B cell (primary cell): ENCODE measurements around the gene DIPK2A. TPM values are rescaled to one million over a fixed set of nuclear protein-coding genes. Genes with fewer than 3 reads are reported as not detected.

Source experiments
- ATAC-seq: fragments of 200-7000 bp; cut with Tn5 transposase; one replicate; pipeline ENCODE4 v1.10.0; 2021; ENCODE audit warnings: low read depth, mild to moderate bottlenecking, moderate number of reproducible peaks, moderate library complexity
- CTCF ChIA-PET: fragments of 350-600 bp; sonication (Branson Sonifier 250); formaldehyde crosslinking; loops from one replicate; lab custom pipeline; 2021; ENCODE audit warnings: antibody characterized with exemption, inconsistent platforms; lab: Charles Lee
- POLR2A ChIA-PET: fragments of 350-600 bp; sonication (Branson Sonifier 250); formaldehyde crosslinking; loops from one replicate; lab custom pipeline; 2021; ENCODE audit warnings: antibody characterized with exemption; lab: Charles Lee
- DNase-seq: peaks from one replicate; pipeline ENCODE4 v3.0.0; 2013
- H2AFZ ChIP-seq: 2 replicates; pipeline ENCODE4 v1.6.1; 2012; ENCODE audit warnings: mild to moderate bottlenecking, low read depth, low read length; ENCODE audit not compliant: insufficient read depth, poor library complexity, severe bottlenecking
- H3K27ac ChIP-seq, 2 donors: 1 replicate in 1 of 2; 2 replicates in 1 of 2; pipeline ENCODE4 v1.5.1; 2012 to 2013; ENCODE audit warnings: low read length in 2 of 2, mild to moderate bottlenecking in 2 of 2, moderate library complexity in 1 of 2
- H3K27me3 ChIP-seq, 4 experiments: fragments of 200-600 bp in 1 of 4; sonication (generic) in 1 of 4; replicated peaks in 1 of 4; 1 replicate in 2 of 4; 2 replicates in 2 of 4; pipeline versions ENCODE4 v1.6.1 to v1.7.0; 2013 to 2016; ENCODE audit warnings: low read length in 3 of 4, mild to moderate bottlenecking in 2 of 4, mixed read lengths in 1 of 4, moderate library complexity in 1 of 4; ENCODE audit not compliant: insufficient read depth in 4 of 4, control insufficient read depth in 3 of 4; ENCODE audit errors: control extremely low read depth in 1 of 4
- H3K36me3 ChIP-seq, 2 experiments: replicated peaks in 1 of 2; 1 replicate in 1 of 2; 2 replicates in 1 of 2; pipeline versions ENCODE4 v1.6.1 to v1.7.1; 2013; ENCODE audit warnings: low read length in 1 of 2; ENCODE audit not compliant: insufficient read depth in 2 of 2, control insufficient read depth in 1 of 2; ENCODE audit errors: control extremely low read depth in 1 of 2, extremely low read depth in 1 of 2
- H3K4me1 ChIP-seq, 2 donors: fragments of 200-600 bp in 1 of 2; sonication (generic) in 1 of 2; 1 replicate in 1 of 2; 2 replicates in 1 of 2; pipeline versions ENCODE4 v1.5.1 to v1.6.1; 2013 to 2017; ENCODE audit warnings: low read length in 2 of 2; ENCODE audit not compliant: control insufficient read depth in 2 of 2, insufficient read depth in 2 of 2
- H3K4me2 ChIP-seq: replicated peaks from 2 replicates; pipeline ENCODE3; 2012; ENCODE audit warnings: mild to moderate bottlenecking, low read depth, low read length; ENCODE audit not compliant: poor library complexity, severe bottlenecking
- H3K4me3 ChIP-seq, 5 experiments: fragments of 200-600 bp in 1 of 5; sonication (generic) in 1 of 5; 1 replicate in 3 of 5; 2 replicates in 2 of 5; pipeline versions ENCODE4 v1.5.1 to v1.7.0; 2011 to 2016; ENCODE audit warnings: low read length in 4 of 5, mild to moderate bottlenecking in 4 of 5, low read depth in 2 of 5, control low read depth in 1 of 5, moderate library complexity in 1 of 5; ENCODE audit not compliant: insufficient read depth in 1 of 5; ENCODE audit errors: control extremely low read depth in 1 of 5, extremely low read depth in 1 of 5
- H3K79me2 ChIP-seq: fragments of 200-600 bp; sonication (generic); one replicate; pipeline ENCODE4 v1.6.0; 2016; ENCODE audit warnings: low read length; ENCODE audit not compliant: control insufficient read depth, insufficient read depth
- H3K9ac ChIP-seq: fragments of 200-600 bp; sonication (generic); 2 replicates; pipeline ENCODE4 v1.6.1; 2017; ENCODE audit warnings: mild to moderate bottlenecking, low read length, moderate library complexity
- H3K9me3 ChIP-seq, 3 donors: one replicate each; pipeline versions ENCODE4 v1.6.1 to v1.7.1; 2013; ENCODE audit warnings: low read length in 2 of 3; ENCODE audit not compliant: control insufficient read depth in 2 of 3, insufficient read depth in 1 of 3; ENCODE audit errors: control extremely low read depth in 1 of 3
- H4K20me1 ChIP-seq: 2 replicates; pipeline ENCODE4 v1.6.0; 2012; ENCODE audit warnings: mild to moderate bottlenecking, low read length; ENCODE audit not compliant: insufficient read depth, control insufficient read depth, poor library complexity, severe bottlenecking
- H3K27ac Mint-ChIP-seq: one replicate; pipeline ENCODE4 v1.8.0; 2021; ENCODE audit warnings: mixed read lengths
- H3K27me3 Mint-ChIP-seq: one replicate; pipeline ENCODE4 v1.8.0; 2021; ENCODE audit warnings: mixed read lengths
- H3K4me1 Mint-ChIP-seq: one replicate; pipeline ENCODE4 v1.8.0; 2021; ENCODE audit warnings: mixed read lengths
- H3K4me3 Mint-ChIP-seq: one replicate; pipeline ENCODE4 v1.8.0; 2021; ENCODE audit warnings: mixed read lengths
- H3K9me3 Mint-ChIP-seq: one replicate; pipeline ENCODE4 v1.8.0; 2022; ENCODE audit warnings: mixed read lengths; ENCODE audit not compliant: insufficient read depth
- EZH2 ChIP-seq: IDR thresholded peaks from 2 replicates; pipeline ENCODE4 v1.6.1; 2012; ENCODE audit warnings: borderline replicate concordance, low read depth, mild to moderate bottlenecking, moderate library complexity, low read length; ENCODE audit not compliant: insufficient read depth, poor library complexity, severe bottlenecking
- WGBS: methylation state at CpG from one replicate; pipeline ENCODE4 v1.1.5; 2013; ENCODE audit warnings: missing lambda C conversion rate; ENCODE audit not compliant: insufficient coverage; 5-methylcytosine and 5-hydroxymethylcytosine counted together
- intact Hi-C: fragments of 100-400 bp; cut with micrococcal nuclease; formaldehyde crosslinking; loops from one replicate; pipeline ENCODE4 v1.10.0; 2022
- polyA plus RNA-seq: library from polyadenylated mRNA; depleted of rRNA; stranded (reverse); fragments of >200 nt; gene quantifications from 2 replicates; pipeline ENCODE4 v1.2.3, GENCODE V29; 2012
- total RNA-seq, 2 donors: library from RNA; stranded (reverse); fragments of 120-200 nt in 1 of 2; gene quantifications; 1 replicate in 1 of 2; 2 replicates in 1 of 2; pipeline versions ENCODE4 v1.2.3 to v1.2.4, GENCODE V29; 2013 to 2022
- TF ChIP-seq, protein P1 (sequence below): fragments of 200-600 bp; IDR thresholded peaks from one replicate; pipeline ENCODE4 v1.8.0; 2022; ENCODE audit warnings: antibody characterized with exemption, mild to moderate bottlenecking

DIPK2A gene
- total and polyA plus RNA-seq, 2 donors (not counting 1 experiment from before 2014, with no cell fraction given): 16.3 to 55.3 TPM

GRCh38 chr3:143928541-143929255 lies 42.9 kb upstream of the DIPK2A start:
- ATAC-seq (no peak), DNase-seq (no peak)
- ChIA-PET POLR2A (no interaction called here), CTCF (interaction anchor here (1.3 kb wide), 1 partner anchor 33 kb away, joined by 9 read pairs; no protein-coding TSS in a partner anchor)
- no peak for TF ChIP-seq EZH2
- TF ChIP-seq, protein P1, sequence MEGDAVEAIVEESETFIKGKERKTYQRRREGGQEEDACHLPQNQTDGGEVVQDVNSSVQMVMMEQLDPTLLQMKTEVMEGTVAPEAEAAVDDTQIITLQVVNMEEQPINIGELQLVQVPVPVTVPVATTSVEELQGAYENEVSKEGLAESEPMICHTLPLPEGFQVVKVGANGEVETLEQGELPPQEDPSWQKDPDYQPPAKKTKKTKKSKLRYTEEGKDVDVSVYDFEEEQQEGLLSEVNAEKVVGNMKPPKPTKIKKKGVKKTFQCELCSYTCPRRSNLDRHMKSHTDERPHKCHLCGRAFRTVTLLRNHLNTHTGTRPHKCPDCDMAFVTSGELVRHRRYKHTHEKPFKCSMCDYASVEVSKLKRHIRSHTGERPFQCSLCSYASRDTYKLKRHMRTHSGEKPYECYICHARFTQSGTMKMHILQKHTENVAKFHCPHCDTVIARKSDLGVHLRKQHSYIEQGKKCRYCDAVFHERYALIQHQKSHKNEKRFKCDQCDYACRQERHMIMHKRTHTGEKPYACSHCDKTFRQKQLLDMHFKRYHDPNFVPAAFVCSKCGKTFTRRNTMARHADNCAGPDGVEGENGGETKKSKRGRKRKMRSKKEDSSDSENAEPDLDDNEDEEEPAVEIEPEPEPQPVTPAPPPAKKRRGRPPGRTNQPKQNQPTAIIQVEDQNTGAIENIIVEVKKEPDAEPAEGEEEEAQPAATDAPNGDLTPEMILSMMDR: no peak
- no peak overlapping the region for H3K27ac ChIP-seq
- no peaks in the 10 kb centered on the region for H4K20me1 ChIP-seq
- intact Hi-C loops: no loop called here
- Mint-ChIP-seq H3K9me3 (no peaks in the 10 kb centered on the region), H3K4me1 (peaks cover 45% of the 10 kb centered on the region), H3K27me3 (no peaks in the 10 kb centered on the region), H3K4me3 (no peak overlapping the region), H3K27ac (no peak overlapping the region)
- no peak overlapping the region for H2AFZ ChIP-seq
- no peak overlapping the region for H3K4me3 ChIP-seq
- H3K36me3 ChIP-seq: no peaks in the 10 kb centered on the region
- H3K9ac ChIP-seq: no peak overlapping the region
- H3K4me2 ChIP-seq: no peak overlapping the region
- WGBS: no CpG with 5 or more reads among the region's 3 CpGs
- H3K4me1 ChIP-seq: peaks cover 36 to 37% of the 10 kb centered on the region in 2 donors
- H3K9me3 ChIP-seq: no peaks in the 10 kb centered on the region
- H3K27me3 ChIP-seq: no peaks in the 10 kb centered on the region
- H3K79me2 ChIP-seq: no peaks in the 10 kb centered on the region

DNA sequence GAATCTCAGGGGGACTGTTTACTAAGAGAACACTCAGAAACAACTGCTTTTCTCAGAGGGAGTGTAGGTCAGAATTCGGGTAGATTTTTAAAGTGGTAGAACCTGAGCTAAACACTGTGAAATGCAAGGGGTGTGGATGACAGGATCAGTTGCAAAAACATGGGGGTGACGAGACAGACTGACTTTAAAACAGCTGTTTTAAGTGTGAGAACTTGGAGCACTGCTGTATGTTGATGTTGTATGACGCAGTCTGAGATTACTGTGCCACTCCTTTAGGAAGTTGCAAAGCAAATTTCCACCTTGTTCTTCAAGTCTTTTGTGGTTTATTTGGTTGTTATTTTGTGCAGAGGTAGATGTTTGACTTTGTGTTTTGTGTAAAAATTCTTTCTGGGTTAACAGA lies 36.8 kb upstream of the DIPK2A start:
- Mint-ChIP-seq H3K4me3 (no peak overlapping the region), H3K27ac (no peak overlapping the region), H3K9me3 (no peaks in the 10 kb centered on the region), H3K4me1 (no peaks in the 10 kb centered on the region), H3K27me3 (peaks cover 20% of the 10 kb centered on the region)
- no peak overlapping the region for H2AFZ ChIP-seq
- H3K9me3 ChIP-seq: no peaks in the 10 kb centered on the region
- no peak overlapping the region for H3K4me3 ChIP-seq
- POLR2A ChIA-PET: no interaction called here
- H3K9ac ChIP-seq: no peak overlapping the region
- H3K4me1 ChIP-seq: no peaks in the 10 kb centered on the region
- CTCF ChIA-PET: interaction anchor here (0.9 to 2.8 kb wide), 4 partner anchors 12 to 39 kb away, joined by 3 to 14 read pairs (median 6); no protein-coding TSS in a partner anchor
- TF ChIP-seq EZH2: no peak
- TF ChIP-seq, protein P1: no peak
- DNase-seq: no peak
- H3K27me3 ChIP-seq: peaks cover 0 to 3% (median 0%) of the 10 kb centered on the region in 4 experiments
- H3K79me2 ChIP-seq: no peaks in the 10 kb centered on the region
- WGBS: 57% methylated on average over 3 of the region's 3 CpGs
- H3K36me3 ChIP-seq: no peaks in the 10 kb centered on the region
- intact Hi-C loops: no loop called here
- H3K4me2 ChIP-seq: no peak overlapping the region
- ATAC-seq: no peak
- no peak overlapping the region for H3K27ac ChIP-seq
- H4K20me1 ChIP-seq: no peaks in the 10 kb centered on the region
